Activated CD4-positive, alpha-beta T cell treated with anti-CD3 and anti-CD28 coated beads, Interleukin-2, amount 50 U/mL, for 4 hours (primary cell): ENCODE results near the gene FGD5.

Experiments used
- DNase-seq, 2 experiments: peaks; one replicate each; pipeline ENCODE4 v3.0.0-alpha.2; 2020

Gene FGD5

GRCh38 chr3:14913071-14913925 lies 94.5 kb downstream of the FGD5 start:
- DNase-seq = no peak

- no peak for DNase-seq
Measured at GRCh38 chr3:14913926-14914778, 95.4 kb downstream of the FGD5 start.

DNA sequence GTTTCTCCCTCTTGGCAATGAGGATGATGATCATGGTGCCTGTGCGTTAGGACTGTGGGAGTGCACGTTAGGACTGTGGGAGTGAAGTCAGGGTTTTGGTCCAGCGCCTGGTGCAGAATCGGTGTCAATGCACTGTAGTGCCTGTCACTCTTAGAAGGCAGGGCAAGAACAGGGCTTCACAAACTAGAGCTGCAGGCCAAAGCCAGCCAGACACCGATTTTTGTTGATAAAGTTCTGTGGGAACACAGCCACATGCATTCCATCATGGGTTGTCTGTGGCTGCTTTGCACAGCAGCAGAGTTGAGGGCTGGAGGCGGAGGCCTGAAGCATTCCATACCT lies 96.0 kb downstream of the FGD5 start:
- no peak for DNase-seq

- DNase-seq = peak; percentile 17 to 18
Measured at GRCh38 chr3:14915636-14916222, 97.0 kb downstream of the FGD5 start.

DNA sequence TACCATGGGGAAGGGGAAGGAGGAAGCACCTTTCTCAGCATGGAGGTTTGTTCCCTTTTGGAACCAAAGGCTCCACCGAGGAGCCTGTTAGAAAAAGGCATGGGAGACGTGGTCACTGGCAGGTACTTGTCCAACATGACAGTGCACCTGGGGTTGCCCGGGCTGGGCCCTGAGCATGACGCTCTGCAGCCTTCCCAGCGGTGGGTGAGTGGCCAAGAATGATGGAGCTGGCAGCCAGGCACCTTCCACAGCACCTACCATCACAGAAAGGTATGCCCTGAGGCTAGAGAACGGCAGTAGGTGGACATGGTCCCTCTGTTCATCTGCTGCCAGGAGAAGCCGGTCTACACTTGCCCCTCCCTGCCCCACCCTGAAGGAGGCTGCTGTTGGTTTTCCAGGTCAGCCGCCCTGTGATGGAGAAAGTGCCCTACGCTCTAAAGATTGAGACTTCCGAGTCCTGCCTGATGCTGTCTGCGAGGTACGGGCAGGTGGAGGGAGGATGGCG lies 99.6 kb downstream of the FGD5 start:
- no peak for DNase-seq

- no peak for DNase-seq
Measured at GRCh38 chr3:14920536-14920935, 101.8 kb downstream of the FGD5 start.

- DNase-seq = peak; percentile 76 to 79
Measured at GRCh38 chr3:14921034-14921616, 102.4 kb downstream of the FGD5 start.

DNA sequence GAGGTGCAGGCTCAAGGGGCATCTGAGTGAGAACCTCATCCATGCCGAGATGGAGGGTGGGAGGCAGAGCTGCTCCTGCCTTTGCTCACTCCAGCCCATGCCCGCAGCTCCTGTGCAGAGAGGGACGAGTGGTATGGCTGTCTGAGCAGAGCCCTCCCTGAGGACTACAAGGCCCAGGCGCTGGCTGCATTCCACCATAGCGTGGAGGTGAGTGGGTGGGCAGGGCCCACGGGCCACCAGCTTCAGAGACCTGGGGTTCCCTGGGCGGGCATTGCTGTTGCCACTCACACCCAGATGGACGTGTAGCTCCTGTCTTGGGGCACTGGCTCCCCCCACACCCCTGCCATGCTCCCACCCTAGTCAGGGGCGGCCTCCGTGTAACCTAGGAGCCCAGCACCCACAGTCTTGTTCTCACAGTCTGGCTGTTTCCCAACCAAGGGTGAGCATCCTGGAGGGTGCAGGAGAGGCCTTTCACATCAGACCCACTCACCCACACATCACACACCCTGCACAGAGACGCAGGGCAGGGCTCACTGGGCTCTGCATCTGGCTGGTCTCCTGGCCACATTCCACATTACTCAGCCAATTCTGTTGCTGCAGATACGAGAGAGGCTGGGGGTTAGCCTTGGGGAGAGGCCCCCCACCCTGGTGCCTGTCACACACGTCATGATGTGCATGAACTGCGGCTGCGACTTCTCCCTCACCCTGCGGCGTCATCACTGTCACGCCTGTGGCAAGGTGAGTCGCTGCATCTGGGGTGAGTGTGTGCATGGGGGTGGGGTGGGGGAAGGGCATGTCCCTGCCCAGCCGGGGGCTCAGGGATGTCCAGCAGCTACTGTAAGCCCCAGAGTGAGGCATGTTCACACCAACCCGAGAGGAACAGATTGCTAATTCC lies 103.3 kb downstream of the FGD5 start:
- no peak for DNase-seq

DNA sequence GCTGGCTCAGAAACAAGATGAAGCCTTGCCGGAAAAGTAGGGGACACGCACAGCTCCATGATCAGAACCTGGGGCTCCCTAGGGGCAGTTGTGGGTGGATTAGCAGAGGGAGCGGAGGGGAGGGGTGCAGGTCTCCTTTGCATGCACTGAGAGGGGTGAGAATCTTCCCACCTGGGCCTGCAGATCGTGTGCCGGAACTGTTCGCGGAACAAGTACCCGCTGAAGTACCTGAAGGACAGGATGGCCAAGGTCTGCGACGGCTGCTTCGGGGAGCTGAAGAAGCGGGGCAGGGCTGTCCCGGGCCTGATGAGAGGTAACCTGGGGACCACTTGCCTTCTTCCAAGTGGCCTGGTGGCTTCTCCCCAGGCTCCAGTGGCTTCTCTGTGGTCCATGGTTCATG lies 104.1 kb downstream of the FGD5 start:
- no peak for DNase-seq

- no peak for DNase-seq
Measured at GRCh38 chr3:14923476-14923875, 104.7 kb downstream of the FGD5 start.

GRCh38 chr3:14925729-14926591 lies 107.2 kb downstream of the FGD5 start:
- DNase-seq = no peak

GRCh38 chr3:14926592-14926991 lies 107.8 kb downstream of the FGD5 start:
- no peak for DNase-seq

- DNase-seq = no peak
Measured at GRCh38 chr3:14927308-14927707, 108.5 kb downstream of the FGD5 start.

- no peak for DNase-seq
Measured at GRCh38 chr3:14929310-14930074, 110.7 kb downstream of the FGD5 start.

DNA sequence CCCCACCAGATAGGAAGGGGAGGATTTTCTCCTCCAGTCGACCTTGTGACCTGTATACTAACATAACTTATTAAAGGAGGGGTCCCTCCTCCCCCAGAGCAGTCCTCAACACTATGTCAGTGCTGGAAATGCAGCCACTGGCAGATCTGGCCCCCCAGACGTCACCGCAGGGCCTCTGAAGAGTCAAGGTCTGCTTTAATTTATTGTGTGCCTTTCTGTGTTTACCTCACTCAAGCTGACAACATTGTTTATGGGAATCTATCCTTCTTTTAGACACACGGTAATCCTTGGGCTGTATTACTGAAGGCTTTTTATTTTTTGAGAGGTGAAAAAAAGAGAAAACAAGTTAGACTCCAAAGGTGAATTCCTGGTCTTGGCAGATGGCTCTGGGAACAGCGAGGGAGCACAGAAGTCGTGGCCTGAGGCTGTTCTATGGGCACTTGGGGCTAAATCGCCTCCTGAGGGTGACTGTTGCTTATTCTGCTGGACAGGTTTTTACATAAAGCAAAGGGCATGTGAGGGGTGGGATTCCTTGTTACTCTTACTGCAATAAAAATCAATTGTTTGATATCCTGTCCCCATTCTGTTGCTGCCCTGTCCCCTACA lies 115.2 kb downstream of the FGD5 start:
- no peak for DNase-seq

GRCh38 chr3:14935592-14936345 lies 117.0 kb downstream of the FGD5 start:
- no peak for DNase-seq

GRCh38 chr3:14938954-14939353 lies 120.2 kb downstream of the FGD5 start:
- no peak for DNase-seq

- DNase-seq = no peak
Measured at GRCh38 chr3:14941871-14942270, 123.1 kb downstream of the FGD5 start.

DNA sequence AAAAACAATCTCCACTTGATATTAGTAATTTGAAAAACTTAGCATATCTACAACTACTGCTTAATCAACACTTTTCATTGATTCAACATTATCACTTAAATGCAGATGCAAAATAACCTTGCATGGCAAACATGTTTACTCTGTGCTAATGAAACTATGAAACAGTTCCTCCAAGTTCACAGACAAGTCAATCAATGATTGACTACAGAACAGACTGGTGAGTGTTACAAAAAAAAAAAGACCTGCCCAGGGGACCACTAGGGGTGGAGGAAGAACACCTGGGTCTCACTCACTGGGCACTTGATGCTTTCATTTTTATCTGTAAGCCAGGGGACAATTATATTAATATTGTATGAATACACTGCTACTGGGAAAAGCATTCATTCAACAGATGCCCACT lies 124.3 kb downstream of the FGD5 start:
- no peak for DNase-seq
